Activated naive CD4-positive, alpha-beta T cell treated with anti-CD3 and anti-CD28 coated beads, Interleukin-2, amount 50 U/mL, for 16 hours (primary cell): ENCODE measurements around the gene CTXN1.
"Not testable (repeated sequence)": the region's sequence is repeated elsewhere in the genome, so short reads cannot be mapped to it uniquely, and the experiment has no call there.

Experiments used
- DNase-seq: peaks from one replicate; pipeline ENCODE4 v3.0.0-alpha.2; 2020

CTXN1 gene

DNA sequence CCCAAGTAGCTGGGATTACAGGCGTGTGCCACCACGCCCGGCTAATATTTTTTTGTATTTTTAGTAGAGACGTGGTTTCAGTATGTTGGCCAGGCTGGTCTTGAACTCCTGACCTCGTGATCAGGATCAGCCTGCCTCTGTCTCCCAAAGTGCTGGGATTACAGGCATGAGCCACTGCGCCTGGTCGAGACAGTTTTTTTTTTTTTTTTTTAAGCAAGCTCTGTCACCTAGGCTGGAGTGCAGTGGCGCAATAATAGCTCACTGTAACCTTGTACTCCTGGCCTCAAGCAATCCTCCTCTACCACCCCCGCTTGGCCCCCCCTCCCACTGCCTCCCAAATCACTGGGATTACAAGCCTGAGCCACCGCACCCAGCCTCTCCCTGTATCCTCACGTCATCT lies 28.6 kb downstream of the CTXN1 start:
- no peak for DNase-seq

DNA sequence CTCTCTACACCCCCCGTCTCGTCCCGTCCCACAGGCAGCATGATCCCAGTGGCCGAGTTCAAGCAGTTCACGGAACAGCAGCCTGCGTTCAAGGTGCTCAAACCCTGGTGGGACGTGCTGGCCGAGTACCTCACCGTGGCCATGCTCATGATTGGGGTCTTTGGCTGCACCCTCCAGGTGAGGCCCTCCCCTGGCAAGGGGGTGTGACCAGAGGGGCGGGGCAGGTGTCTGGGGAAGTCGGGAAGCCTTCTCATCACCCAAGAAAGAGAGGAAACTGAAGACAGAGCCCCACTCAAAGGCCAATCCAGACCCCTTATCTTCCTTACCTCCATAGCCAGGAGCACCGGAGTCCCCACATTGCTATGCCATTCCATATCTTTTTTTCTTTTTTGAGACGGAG lies 30.4 kb downstream of the CTXN1 start:
- no peak for DNase-seq

DNA sequence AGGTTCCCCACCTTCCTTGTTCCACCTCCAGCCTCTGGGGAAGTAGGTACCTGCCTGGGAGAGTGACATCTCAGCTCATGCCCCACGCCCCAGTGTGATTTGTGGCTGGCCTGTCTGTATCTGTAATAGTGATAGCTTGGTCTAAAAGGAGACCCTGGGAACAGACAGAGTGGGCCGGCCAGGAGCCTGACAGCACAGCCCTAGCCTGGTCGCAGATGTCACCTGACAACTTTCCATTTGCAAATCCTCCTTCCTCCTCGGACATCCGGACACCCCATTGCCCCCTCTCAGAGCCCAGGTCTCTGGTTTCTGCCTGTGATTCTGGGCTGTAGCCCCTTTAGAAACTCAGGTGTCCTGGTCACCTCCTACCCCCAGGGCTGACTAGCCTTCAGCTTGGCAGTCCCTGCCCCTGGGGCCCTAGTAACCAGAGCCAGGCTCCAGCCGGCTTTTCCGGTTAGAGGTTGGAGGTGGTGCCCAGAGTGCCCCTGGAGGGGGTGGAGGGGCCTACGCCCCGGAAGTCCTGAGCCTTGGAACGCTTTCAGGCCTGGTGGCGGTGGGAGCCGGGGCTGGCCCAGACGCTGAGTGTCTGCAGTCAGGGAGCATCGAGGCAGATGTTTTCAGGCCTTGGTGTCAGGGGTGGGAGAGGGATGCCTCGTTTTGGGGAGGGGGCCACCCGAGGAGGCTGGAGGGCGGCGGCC lies 31.2 kb downstream of the CTXN1 start:
- no peak for DNase-seq

GRCh38 chr19:7893362-7894101 lies 32.4 kb downstream of the CTXN1 start:
- not testable (repeated sequence) for DNase-seq

DNA sequence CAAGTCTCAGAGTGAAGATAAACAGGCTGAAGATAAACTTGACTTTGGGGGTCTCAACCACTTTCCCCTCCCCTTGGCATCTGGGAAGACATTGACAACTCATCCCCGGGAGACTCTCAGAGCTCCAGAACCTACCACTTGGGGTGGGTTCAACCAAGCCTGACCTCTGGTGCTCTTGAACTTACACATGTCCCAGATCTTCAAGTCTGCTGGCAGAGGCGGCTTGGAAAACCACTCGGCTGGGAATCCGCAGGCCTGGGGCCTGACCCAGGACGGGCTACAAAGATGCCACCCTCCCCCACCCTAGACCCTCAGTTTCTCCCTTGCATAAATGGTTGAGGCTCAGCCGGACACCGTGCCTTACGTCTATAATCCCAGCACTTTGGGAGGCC lies 37.1 kb downstream of the CTXN1 start:
- DNase-seq = no peak

- DNase-seq = peak; percentile 60
Observed at GRCh38 chr19:7888145-7888825, 37.6 kb downstream of the CTXN1 start, which contains the start of gene LRRC8E. TSS of gene LRRC8E (plus strand) at chr19:7888510. CDS start at chr19:7895604, 7,094 bp downstream.

DNA sequence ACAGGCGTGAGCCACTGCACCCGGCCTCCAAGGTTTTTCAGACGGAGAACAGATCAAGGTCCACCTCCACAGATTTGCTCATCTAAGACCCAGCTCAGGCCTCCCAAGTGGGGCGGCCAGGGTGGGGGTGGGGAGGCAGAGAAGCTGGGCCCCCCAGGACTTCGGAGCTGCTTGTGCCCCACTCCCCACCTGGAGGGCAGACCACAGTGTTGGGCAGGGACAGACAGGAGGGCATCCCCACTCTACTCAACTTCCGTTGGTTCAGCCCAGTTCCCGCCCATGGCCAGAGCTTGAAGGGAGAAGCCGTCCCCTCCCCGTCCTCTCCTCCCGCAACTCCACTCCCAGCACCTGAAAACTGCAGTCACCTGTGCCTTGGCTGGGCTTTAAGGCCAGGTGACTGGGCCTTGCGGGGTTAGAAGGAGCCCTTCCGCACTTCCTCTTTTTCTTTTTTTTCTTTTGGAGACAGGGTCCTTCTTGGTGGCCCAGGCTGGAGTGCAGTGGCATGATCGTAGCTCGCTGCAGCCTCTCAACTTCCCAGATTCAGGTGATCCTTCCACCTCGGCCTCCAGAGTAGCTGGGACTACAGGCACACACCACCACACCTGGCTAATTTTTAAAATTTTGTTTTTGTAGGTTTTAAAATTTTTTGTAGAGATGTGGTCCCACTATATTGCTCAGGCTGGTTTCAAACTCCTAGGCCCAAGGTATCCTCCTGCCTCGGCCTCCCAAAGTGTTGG lies 38.4 kb downstream of the CTXN1 start:
- DNase-seq = no peak

DNA sequence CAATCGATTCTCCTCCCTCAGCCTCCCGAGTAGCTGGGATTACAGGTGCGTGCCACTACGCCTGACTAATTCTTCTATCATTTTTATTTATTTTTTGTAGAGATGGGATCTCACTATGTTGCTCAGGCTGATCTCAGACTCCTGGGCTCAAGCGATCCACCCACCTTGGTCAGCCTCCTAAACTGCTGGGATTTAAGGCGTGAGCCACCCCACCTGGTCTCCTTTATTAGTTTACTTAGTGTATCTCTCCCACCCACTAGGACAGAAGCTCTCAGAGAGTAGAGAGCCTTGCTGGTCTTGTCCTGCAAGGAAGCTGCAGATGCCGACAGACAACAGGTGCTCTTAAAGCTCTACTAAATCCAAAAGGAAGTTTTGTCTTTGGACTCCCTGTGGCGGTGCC lies 40.1 kb downstream of the CTXN1 start:
- DNase-seq = no peak

DNA sequence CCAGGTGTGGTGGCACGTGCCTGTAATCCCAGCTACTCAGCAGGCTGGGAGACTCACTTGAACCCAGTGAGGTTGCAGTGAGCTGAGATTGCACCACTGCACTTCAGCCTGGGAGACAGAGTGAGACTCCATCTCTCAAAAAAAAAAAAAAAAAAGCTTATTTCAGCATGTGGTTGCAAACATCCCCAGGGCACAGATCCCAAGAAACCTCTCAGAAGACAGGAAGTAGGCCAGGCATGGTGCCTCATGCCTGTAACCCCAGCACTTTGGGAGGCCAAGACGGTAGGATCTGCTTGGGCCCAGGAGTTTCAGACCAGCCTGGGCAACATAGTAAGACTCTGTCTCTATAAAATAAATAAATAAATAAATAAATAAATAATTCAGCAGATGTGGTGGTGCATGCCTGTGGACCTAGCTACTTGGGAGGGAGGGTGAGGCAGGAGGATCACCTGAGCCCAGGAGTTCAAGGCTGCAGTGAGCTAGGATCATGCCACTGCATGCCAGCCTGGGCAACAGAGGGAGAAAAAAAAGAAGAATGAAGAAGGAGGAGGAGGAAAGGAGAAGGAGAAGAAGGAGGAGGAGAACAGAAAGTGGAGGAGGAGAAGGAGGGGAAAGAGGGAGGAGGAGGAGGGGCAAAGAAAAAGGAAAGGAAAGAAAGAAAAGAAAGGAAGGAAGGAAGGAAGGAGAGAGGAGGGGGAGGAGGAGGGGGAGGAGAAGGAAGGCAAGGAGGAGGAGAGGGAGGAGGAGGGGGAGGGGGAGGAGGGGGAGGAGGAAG lies 42.0 kb downstream of the CTXN1 start:
- DNase-seq = no peak

DNA sequence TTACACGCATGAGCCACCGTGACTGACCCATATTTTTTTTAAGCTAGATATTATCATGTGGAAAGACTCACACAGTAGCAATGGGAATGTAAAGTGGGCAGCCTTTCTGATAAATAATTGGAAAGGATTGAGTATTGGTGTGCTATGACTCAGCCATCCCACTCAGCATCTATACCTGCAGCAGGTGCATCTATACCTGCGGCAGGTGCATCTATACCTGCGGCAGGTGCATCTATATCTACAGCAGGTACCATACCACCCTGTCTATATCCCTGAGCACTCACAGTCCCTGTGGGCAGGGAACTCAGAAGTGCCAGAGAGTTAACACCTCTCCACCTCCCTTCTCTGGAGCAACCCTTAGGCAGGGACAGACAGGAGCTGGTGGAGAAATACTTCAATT lies 42.8 kb downstream of the CTXN1 start:
- DNase-seq = no peak

DNA sequence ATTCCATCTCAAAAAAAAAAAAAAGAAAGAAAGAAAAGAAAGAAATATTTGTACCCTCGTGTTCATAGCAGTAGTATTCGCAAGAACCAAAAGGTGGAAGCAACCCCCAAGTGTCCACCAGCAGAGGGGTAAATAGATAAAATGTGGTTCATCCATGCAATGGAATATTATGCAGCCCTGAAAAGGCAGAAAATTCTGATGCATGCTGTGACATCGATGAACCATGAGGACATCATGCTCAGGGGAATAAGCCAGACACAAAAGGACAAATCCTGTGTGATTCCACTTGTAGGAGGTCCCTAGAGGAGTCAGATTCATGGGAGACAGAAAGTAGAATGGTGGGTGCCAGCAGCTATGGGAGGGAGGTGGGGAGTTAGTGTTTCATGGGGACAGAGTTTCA lies 44.0 kb downstream of the CTXN1 start:
- DNase-seq = no peak

DNA sequence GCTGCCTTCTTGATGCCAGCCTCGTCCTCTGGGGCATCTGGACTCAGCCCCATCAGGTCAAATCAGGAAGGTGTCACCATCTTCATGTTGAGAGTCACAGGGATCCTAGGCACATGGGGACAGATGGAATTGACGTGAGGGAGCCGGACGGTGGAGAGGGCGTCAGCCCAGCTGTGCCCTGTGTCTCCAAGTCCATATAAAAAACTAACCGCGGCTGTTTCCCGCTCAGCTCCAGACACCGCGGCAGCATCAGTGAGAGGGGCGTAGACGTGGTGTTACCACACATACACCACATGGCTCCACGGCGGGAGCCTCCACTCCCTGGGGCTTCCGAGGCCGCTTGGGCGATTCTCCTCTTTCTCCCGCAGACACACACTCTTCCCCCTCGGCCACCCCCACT lies 46.1 kb downstream of the CTXN1 start:
- DNase-seq = no peak

DNA sequence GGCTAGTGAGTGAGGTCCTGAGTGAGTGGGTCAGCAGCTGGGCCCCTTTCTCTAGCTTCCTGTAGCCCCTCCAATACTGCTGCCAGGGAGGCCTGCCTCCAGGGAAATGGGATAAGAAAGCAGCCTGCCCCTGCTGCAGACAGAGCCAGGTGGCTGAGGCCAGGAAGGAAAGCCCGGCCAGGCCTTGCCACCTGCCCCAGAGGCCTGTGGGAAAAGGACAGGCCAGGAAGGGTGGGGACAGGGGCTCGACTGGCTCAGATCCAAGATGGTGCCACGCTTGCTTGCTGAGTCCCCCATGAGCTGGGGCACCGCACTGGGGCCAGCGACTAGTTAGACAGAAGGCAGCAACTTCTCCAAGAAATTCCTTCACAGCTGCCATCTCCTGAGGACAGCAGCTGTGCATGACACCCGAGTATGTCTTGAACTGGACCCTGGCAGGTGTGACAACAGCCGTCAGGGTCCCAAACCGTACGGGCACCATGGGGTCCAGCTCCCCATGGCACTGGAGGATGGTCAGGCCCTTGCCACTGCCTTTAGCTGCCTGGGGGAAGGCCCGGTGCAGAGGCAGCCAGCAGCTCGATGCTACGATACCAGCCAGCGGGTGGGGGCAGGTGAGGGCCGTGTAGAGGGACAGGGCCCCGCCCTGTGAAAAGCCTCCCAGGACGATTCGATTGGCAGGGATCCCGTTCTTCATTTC lies 46.7 kb downstream of the CTXN1 start:
- DNase-seq = no peak

- DNase-seq = no peak
Observed at GRCh38 chr19:7877249-7877836, 48.6 kb downstream of the CTXN1 start.

GRCh38 chr19:7874897-7875273 lies 51.0 kb downstream of the CTXN1 start:
- no peak for DNase-seq
